GDM1 (cell line): ENCODE data around the gene CASR.

Source experiments
- DNase-seq: peaks from one replicate; lab custom pipeline; 2025; lab: John Stamatoyannopoulos, UW

Gene CASR

GRCh38 chr3:122214711-122215110 lies 31.2 kb downstream of the CASR start:
- no peak for DNase-seq

GRCh38 chr3:122215592-122216298 lies 32.3 kb downstream of the CASR start:
- no peak for DNase-seq

GRCh38 chr3:122217901-122218300 lies 34.4 kb downstream of the CASR start:
- no peak for DNase-seq

GRCh38 chr3:122219242-122219872 lies 35.9 kb downstream of the CASR start:
- DNase-seq = no peak

- no peak for DNase-seq
Measured at GRCh38 chr3:122227036-122227781, 43.7 kb downstream of the CASR start.

- no peak for DNase-seq
Measured at GRCh38 chr3:122230174-122230573, 46.7 kb downstream of the CASR start.

GRCh38 chr3:122231465-122232157 lies 48.1 kb downstream of the CASR start:
- DNase-seq = no peak

GRCh38 chr3:122232485-122232884 lies 49.0 kb downstream of the CASR start:
- no peak for DNase-seq

- peak; percentile 59 for DNase-seq
Measured at GRCh38 chr3:122233101-122233952, 49.9 kb downstream of the CASR start.

- no peak for DNase-seq
Measured at GRCh38 chr3:122234117-122234516, 50.6 kb downstream of the CASR start.

- DNase-seq = no peak
Measured at GRCh38 chr3:122235147-122235546, 51.7 kb downstream of the CASR start.

- DNase-seq = no peak
Measured at GRCh38 chr3:122239112-122239511, 55.6 kb downstream of the CASR start.

GRCh38 chr3:122245513-122246174 lies 62.2 kb downstream of the CASR start:
- no peak for DNase-seq

GRCh38 chr3:122246199-122246598 lies 62.7 kb downstream of the CASR start:
- no peak for DNase-seq

- DNase-seq = no peak
Measured at GRCh38 chr3:122247087-122247824, 63.8 kb downstream of the CASR start.

GRCh38 chr3:122247825-122248185 lies 64.3 kb downstream of the CASR start:
- no peak for DNase-seq

- no peak for DNase-seq
Measured at GRCh38 chr3:122251428-122251827, 68.0 kb downstream of the CASR start.

- DNase-seq = no peak
Measured at GRCh38 chr3:122253581-122253980, 70.1 kb downstream of the CASR start.

GRCh38 chr3:122255757-122256439 lies 72.4 kb downstream of the CASR start:
- DNase-seq = no peak
